K562 (cell line): ENCODE results near the gene RSU1. TPM values are rescaled to one million over a fixed set of nuclear protein-coding genes. Genes with fewer than 3 reads are reported as not detected.

ENCODE experiments used
- ATAC-seq: fragments of 200-7000 bp; cut with Tn5 transposase; 3 replicates; pipeline ENCODE4 v1.9.1; 2020; ENCODE audit warnings: moderate library complexity
- BruUV-seq: library from RNA; stranded (reverse); fragments of 400-500 nt; replicated peaks from 2 replicates; lab custom pipeline; 2021; lab: Mats Ljungman, UMichigan
- CTCF ChIA-PET: fragments of 300-600 bp; formaldehyde crosslinking; extraction: SDS; loops from one replicate; lab custom pipeline; 2021; ENCODE audit warnings: low intra/inter-chr PET ratio; lab: Yijun Ruan, JAX
- POLR2A ChIA-PET: fragments of 300-600, 350-650 bp; sonication (Branson Sonifier 250); formaldehyde crosslinking; extraction: SDS; loops from one replicate; lab custom pipeline; 2021; ENCODE audit warnings: antibody characterized with exemption, inconsistent platforms; lab: Yijun Ruan, JAX
- DNase-seq, 4 experiments: peaks; one replicate each; pipeline versions ENCODE4 v3.0.0 to v3.0.0-alpha.2; 2011 to 2018; ENCODE audit warnings: low spot score in 3 of 4, mixed read lengths in 3 of 4; ENCODE audit errors: extremely low read depth in 1 of 4
- FAIRE-seq: peaks from 2 replicates; lab custom pipeline; 2011; peaks lifted over from hg19 to GRCh38; lab: Jason Lieb, UNC
- H2AFZ ChIP-seq: 2 replicates; pipeline ENCODE4 v1.6.0; 2011; ENCODE audit warnings: low read depth, low read length, control low read depth, inconsistent platforms
- H3K27ac ChIP-seq: fragments of 200-600 bp; 3 replicates; pipeline ENCODE4 v1.8.0; 2011; ENCODE audit warnings: low read depth, mild to moderate bottlenecking, control low read depth, inconsistent platforms, low read length, moderate library complexity, mixed read lengths; ENCODE audit errors: extremely low read depth
- H3K27me3 ChIP-seq, 2 experiments: fragments of 300-600 bp in 1 of 2; 2 replicates in 1 of 2; 3 replicates in 1 of 2; pipeline versions ENCODE4 v1.6.0 to v1.8.0; 2011; ENCODE audit warnings: inconsistent platforms in 2 of 2, low read length in 2 of 2, mild to moderate bottlenecking in 1 of 2, mixed read lengths in 1 of 2, moderate library complexity in 1 of 2; ENCODE audit not compliant: control insufficient read depth in 2 of 2, insufficient read depth in 2 of 2
- H3K36me3 ChIP-seq: fragments of 300-600 bp; 3 replicates; pipeline ENCODE4 v1.8.0; 2011; ENCODE audit warnings: mild to moderate bottlenecking, low read length, inconsistent platforms; ENCODE audit not compliant: control insufficient read depth, insufficient read depth
- H3K4me1 ChIP-seq, 2 experiments: fragments of 200-600 bp in 1 of 2; replicated peaks in 1 of 2; 2 replicates in 1 of 2; 3 replicates in 1 of 2; pipeline versions ENCODE4 v1.5.1 to v1.8.0; 2011; ENCODE audit warnings: inconsistent platforms in 2 of 2, low read length in 2 of 2, mild to moderate bottlenecking in 1 of 2, mixed read lengths in 1 of 2, moderate library complexity in 1 of 2; ENCODE audit not compliant: control insufficient read depth in 2 of 2, insufficient read depth in 2 of 2
- H3K4me2 ChIP-seq: 2 replicates; pipeline ENCODE4 v1.6.1; 2011; ENCODE audit warnings: low read length, control low read depth, inconsistent platforms, mixed read lengths; ENCODE audit not compliant: insufficient read depth
- H3K4me3 ChIP-seq: fragments of 200-600 bp; sonication (generic), shearing (Covaris generic); 2 replicates; pipeline ENCODE4 v1.5.1; 2016; ENCODE audit warnings: control low read depth, inconsistent platforms
- H3K79me2 ChIP-seq: fragments of 200-600 bp; 3 replicates; pipeline ENCODE4 v1.8.0; 2011; ENCODE audit warnings: low read length, inconsistent platforms; ENCODE audit not compliant: control insufficient read depth, insufficient read depth
- H3K9ac ChIP-seq, 2 experiments: 2 replicates each; pipeline versions ENCODE4 v1.6.0 to v1.6.1; 2011; ENCODE audit warnings: low read depth in 2 of 2, low read length in 2 of 2, control low read depth in 1 of 2, inconsistent platforms in 1 of 2, mild to moderate bottlenecking in 1 of 2, mixed read lengths in 1 of 2; ENCODE audit not compliant: insufficient read depth in 1 of 2
- H3K9me1 ChIP-seq: one replicate; pipeline ENCODE4 v1.6.0; 2011; ENCODE audit warnings: inconsistent platforms, mild to moderate bottlenecking, low read length, moderate library complexity; ENCODE audit not compliant: control insufficient read depth, insufficient read depth
- H3K9me3 ChIP-seq: replicated peaks from 2 replicates; pipeline ENCODE4 v1.5.1; 2011; ENCODE audit warnings: low read depth, low read length, inconsistent platforms; ENCODE audit not compliant: control insufficient read depth, insufficient read depth
- H4K20me1 ChIP-seq: replicated peaks from 2 replicates; pipeline ENCODE4 v1.6.1; 2011; ENCODE audit warnings: low read length, inconsistent platforms, mixed read lengths; ENCODE audit not compliant: control insufficient read depth, insufficient read depth
- CEBPG ChIP-seq, 3 experiments: fragments of 200-800 bp in 1 of 3; sonication (Bioruptor generic) in 1 of 3; sonication (generic) in 1 of 3; formaldehyde crosslinking in 1 of 3; IDR thresholded peaks in 2 of 3; conservative IDR thresholded peaks in 1 of 3; 2 replicates each; pipeline versions ENCODE4 v1.6.1 to v1.8.0; 2016 to 2022; ENCODE audit warnings: missing compliant biosample characterization in 2 of 3, missing genetic modification characterization in 2 of 3, mild to moderate bottlenecking in 1 of 3, missing genetic modification reagents in 1 of 3
- CHCHD3 ChIP-seq: fragments of 250-450 bp; sonication (Bioruptor Pico); IDR thresholded peaks from 2 replicates; pipeline ENCODE4 v2.1.2; 2022; ENCODE audit warnings: mild to moderate bottlenecking
- ELF1 ChIP-seq: fragments of 200-800 bp; sonication (Bioruptor generic); IDR thresholded peaks from 2 replicates; pipeline ENCODE4 v1.6.1; 2016; ENCODE audit warnings: missing genetic modification characterization, missing compliant biosample characterization
- ETV1 ChIP-seq: fragments of 450-650 bp; conservative IDR thresholded peaks from 2 replicates; pipeline ENCODE4 v1.6.1; 2016; ENCODE audit warnings: missing genetic modification characterization, control low read depth, low read depth, missing compliant biosample characterization
- GABPA ChIP-seq: fragments of 200-800 bp; sonication (Bioruptor generic); conservative IDR thresholded peaks from 2 replicates; pipeline ENCODE4 v1.6.1; 2016; ENCODE audit warnings: low read depth, missing genetic modification characterization, missing compliant biosample characterization
- HDAC1 ChIP-seq, 2 experiments: fragments of 450-650 bp; IDR thresholded peaks; 2 replicates each; pipeline ENCODE4 v1.6.1; 2016 to 2017; ENCODE audit warnings: inconsistent platforms in 1 of 2, mild to moderate bottlenecking in 1 of 2, moderate library complexity in 1 of 2
- NFRKB ChIP-seq: fragments of 450-650 bp; IDR thresholded peaks from 2 replicates; pipeline ENCODE4 v1.6.1; 2016; ENCODE audit warnings: low read depth
- ZKSCAN3 ChIP-seq: fragments of 250-450 bp; sonication (Bioruptor Pico); IDR thresholded peaks from 2 replicates; pipeline ENCODE4 v1.4.0; 2020
- ZNF445 ChIP-seq: fragments of 250-450 bp; sonication (Bioruptor Pico); IDR thresholded peaks from 2 replicates; pipeline ENCODE4 v1.4.0; 2020; ENCODE audit warnings: low read depth, mild to moderate bottlenecking, moderate library complexity
- WGBS: fragments of 100-300 bp; shearing (Covaris generic); methylation state at CpG from one replicate; pipeline ENCODE4 v1.1.6; 2016; ENCODE audit warnings: low coverage, mixed read lengths; ENCODE audit not compliant: insufficient coverage; ENCODE audit errors: missing lambda C conversion rate; 5-methylcytosine and 5-hydroxymethylcytosine counted together
- in situ Hi-C: fragments of 300-500 bp; cut with MboI; formaldehyde crosslinking; loops from 4 replicates; pipeline ENCODE4 v1.15.0; 2018; ENCODE audit warnings: inconsistent platforms, mixed read lengths
- intact Hi-C: fragments of 100-400 bp; cut with micrococcal nuclease; formaldehyde crosslinking; loops from 2 replicates; pipeline ENCODE4 v1.14.2; 2022
- polyA plus RNA-seq, 8 experiments: library from polyadenylated mRNA; depleted of rRNA in 4 of 8; stranded (reverse) in 5 of 8; unstranded in 3 of 8; fragments of >200 nt; fragmentation: Nextera tagmentation in 2 of 8; fragmentation: Illumina TruSeq in 1 of 8; extraction: Ambion mirVana in 2 of 8; extraction: Trizol in 1 of 8; gene quantifications; 2 replicates each; pipeline versions ENCODE4 v1.2.1 to v1.2.3, GENCODE V29; 2011 to 2014; ENCODE audit warnings: inconsistent platforms in 1 of 8, missing spikeins in 1 of 8
- total RNA-seq, 7 experiments: library from RNA; depleted of rRNA in 6 of 7; stranded (reverse); fragments of >200 nt in 6 of 7; fragmentation: Illumina TruSeq in 2 of 7; extraction: Trizol in 2 of 7; gene quantifications; 2 replicates each; pipeline versions ENCODE4 v1.2.1 to v1.2.3, GENCODE V29; 2011 to 2021; ENCODE audit warnings: low replicate concordance in 1 of 7
- TF ChIP-seq, protein P1 (sequence below): fragments of 250-450 bp; sonication (Bioruptor Pico); IDR thresholded peaks from 2 replicates; pipeline ENCODE4 v1.8.0; 2021; ENCODE audit warnings: borderline replicate concordance, mild to moderate bottlenecking, moderate library complexity; ENCODE audit not compliant: poor library complexity, severe bottlenecking
- TF ChIP-seq, protein P2 (sequence below): fragments of 200-600 bp; sonication (generic); IDR thresholded peaks from one replicate; pipeline ENCODE4 v1.6.1; 2012; ENCODE audit warnings: mild to moderate bottlenecking, low read depth, low read length, inconsistent platforms

RSU1 gene
- total and polyA plus RNA-seq, 9 of the 15 experiments (the other 6 are each of a cell fraction or from before 2014, with no cell fraction given) = 18.8 to 67.3 (median 31.5) TPM

- no peak for FAIRE-seq
- Histone ChIP-seq H3K27ac (no peak overlapping the region), H2AFZ (no peak overlapping the region), H3K36me3 (no peaks in the 10 kb centered on the region), H3K27me3 (peaks cover 0 to 16% of the 10 kb centered on the region in 2 experiments; a peak in 2 of 5 replicates), H3K4me2 (no peak overlapping the region), H3K79me2 (no peaks in the 10 kb centered on the region), H3K4me1 (peaks cover 0 to 3% of the 10 kb centered on the region in 2 experiments; a peak in 1 of 5 replicates), H3K4me3 (no peak overlapping the region), H4K20me1 (peaks cover 12% of the 10 kb centered on the region; the same call in 1 of the 2 replicates), H3K9ac (no peak overlapping the region), H3K9me1 (no peaks in the 10 kb centered on the region), H3K9me3 (no peaks in the 10 kb centered on the region)
- no peak for DNase-seq
- POLR2A ChIA-PET = no interaction called here
- CTCF ChIA-PET = no interaction called here
- in situ Hi-C loops (no loop called here), intact Hi-C loops (no loop called here)
- 4% methylated on average over 8 of the region's 8 CpGs for WGBS
- BruUV-seq = no TSS peak
- no peak for ATAC-seq
- TF ChIP-seq CHCHD3 (no peak), CEBPG (CRISPR knock-in tag; IDR thresholded peaks at IDR 0.05) (no peak), CEBPG (tag; conservative IDR thresholded peaks at IDR 0.05 in 1 of 2, IDR thresholded peaks at IDR 0.05 in 1 of 2) (no peak), ETV1 (tag) (no peak), GABPA (tag) (no peak), ZNF445 (CRISPR knock-in tag) (no peak), ELF1 (tag) (no peak), NFRKB (no peak), HDAC1 (IDR thresholded peaks at IDR 0.05) (no peak), ZKSCAN3 (no peak)
- TF ChIP-seq, protein P1, sequence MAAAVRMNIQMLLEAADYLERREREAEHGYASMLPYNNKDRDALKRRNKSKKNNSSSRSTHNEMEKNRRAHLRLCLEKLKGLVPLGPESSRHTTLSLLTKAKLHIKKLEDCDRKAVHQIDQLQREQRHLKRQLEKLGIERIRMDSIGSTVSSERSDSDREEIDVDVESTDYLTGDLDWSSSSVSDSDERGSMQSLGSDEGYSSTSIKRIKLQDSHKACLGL (CRISPR knock-in tag) = no peak
- TF ChIP-seq, protein P2, sequence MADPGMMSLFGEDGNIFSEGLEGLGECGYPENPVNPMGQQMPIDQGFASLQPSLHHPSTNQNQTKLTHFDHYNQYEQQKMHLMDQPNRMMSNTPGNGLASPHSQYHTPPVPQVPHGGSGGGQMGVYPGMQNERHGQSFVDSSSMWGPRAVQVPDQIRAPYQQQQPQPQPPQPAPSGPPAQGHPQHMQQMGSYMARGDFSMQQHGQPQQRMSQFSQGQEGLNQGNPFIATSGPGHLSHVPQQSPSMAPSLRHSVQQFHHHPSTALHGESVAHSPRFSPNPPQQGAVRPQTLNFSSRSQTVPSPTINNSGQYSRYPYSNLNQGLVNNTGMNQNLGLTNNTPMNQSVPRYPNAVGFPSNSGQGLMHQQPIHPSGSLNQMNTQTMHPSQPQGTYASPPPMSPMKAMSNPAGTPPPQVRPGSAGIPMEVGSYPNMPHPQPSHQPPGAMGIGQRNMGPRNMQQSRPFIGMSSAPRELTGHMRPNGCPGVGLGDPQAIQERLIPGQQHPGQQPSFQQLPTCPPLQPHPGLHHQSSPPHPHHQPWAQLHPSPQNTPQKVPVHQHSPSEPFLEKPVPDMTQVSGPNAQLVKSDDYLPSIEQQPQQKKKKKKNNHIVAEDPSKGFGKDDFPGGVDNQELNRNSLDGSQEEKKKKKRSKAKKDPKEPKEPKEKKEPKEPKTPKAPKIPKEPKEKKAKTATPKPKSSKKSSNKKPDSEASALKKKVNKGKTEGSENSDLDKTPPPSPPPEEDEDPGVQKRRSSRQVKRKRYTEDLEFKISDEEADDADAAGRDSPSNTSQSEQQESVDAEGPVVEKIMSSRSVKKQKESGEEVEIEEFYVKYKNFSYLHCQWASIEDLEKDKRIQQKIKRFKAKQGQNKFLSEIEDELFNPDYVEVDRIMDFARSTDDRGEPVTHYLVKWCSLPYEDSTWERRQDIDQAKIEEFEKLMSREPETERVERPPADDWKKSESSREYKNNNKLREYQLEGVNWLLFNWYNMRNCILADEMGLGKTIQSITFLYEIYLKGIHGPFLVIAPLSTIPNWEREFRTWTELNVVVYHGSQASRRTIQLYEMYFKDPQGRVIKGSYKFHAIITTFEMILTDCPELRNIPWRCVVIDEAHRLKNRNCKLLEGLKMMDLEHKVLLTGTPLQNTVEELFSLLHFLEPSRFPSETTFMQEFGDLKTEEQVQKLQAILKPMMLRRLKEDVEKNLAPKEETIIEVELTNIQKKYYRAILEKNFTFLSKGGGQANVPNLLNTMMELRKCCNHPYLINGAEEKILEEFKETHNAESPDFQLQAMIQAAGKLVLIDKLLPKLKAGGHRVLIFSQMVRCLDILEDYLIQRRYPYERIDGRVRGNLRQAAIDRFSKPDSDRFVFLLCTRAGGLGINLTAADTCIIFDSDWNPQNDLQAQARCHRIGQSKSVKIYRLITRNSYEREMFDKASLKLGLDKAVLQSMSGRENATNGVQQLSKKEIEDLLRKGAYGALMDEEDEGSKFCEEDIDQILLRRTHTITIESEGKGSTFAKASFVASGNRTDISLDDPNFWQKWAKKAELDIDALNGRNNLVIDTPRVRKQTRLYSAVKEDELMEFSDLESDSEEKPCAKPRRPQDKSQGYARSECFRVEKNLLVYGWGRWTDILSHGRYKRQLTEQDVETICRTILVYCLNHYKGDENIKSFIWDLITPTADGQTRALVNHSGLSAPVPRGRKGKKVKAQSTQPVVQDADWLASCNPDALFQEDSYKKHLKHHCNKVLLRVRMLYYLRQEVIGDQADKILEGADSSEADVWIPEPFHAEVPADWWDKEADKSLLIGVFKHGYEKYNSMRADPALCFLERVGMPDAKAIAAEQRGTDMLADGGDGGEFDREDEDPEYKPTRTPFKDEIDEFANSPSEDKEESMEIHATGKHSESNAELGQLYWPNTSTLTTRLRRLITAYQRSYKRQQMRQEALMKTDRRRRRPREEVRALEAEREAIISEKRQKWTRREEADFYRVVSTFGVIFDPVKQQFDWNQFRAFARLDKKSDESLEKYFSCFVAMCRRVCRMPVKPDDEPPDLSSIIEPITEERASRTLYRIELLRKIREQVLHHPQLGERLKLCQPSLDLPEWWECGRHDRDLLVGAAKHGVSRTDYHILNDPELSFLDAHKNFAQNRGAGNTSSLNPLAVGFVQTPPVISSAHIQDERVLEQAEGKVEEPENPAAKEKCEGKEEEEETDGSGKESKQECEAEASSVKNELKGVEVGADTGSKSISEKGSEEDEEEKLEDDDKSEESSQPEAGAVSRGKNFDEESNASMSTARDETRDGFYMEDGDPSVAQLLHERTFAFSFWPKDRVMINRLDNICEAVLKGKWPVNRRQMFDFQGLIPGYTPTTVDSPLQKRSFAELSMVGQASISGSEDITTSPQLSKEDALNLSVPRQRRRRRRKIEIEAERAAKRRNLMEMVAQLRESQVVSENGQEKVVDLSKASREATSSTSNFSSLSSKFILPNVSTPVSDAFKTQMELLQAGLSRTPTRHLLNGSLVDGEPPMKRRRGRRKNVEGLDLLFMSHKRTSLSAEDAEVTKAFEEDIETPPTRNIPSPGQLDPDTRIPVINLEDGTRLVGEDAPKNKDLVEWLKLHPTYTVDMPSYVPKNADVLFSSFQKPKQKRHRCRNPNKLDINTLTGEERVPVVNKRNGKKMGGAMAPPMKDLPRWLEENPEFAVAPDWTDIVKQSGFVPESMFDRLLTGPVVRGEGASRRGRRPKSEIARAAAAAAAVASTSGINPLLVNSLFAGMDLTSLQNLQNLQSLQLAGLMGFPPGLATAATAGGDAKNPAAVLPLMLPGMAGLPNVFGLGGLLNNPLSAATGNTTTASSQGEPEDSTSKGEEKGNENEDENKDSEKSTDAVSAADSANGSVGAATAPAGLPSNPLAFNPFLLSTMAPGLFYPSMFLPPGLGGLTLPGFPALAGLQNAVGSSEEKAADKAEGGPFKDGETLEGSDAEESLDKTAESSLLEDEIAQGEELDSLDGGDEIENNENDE = no peak
Observed at GRCh38 chr10:16599662-16600061, 217.6 kb downstream of the RSU1 start.
